GM18526 (cell line): Measurements from ENCODE around the gene OPA1.

Experiments used
- POLR2A ChIP-seq: IDR thresholded peaks from 3 replicates; pipeline ENCODE4 v1.6.1; 2011; ENCODE audit not compliant: insufficient read length; ENCODE audit errors: extremely low read depth

Gene OPA1

GRCh38 chr3:193592841-193593667, at the start of gene OPA1:
Gene OPA1, plus strand, starts transcription at chr3:193593208. Its CDS starts 170 bp downstream, at chr3:193593378.
- TF ChIP-seq POLR2A: peak; percentile 80

DNA sequence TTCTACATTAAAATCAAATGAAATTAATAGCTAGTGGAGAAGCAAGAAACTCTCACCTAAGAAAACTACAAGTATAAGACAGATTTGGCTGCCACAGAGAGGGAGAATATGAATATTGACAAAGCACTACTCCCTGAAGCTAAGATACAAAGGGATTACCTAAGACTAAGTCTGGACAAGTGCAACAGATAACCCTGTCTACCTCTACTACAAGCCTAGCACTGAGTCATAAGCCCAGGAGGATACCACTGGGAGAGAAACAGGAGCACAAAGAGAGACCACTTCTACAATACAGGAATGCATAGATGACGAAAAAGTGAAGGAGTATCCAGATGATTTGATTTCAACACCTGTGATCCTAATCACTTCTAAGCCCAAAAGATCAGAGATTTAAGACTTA, 48.7 kb upstream of the OPA1 start:
- no peak for TF ChIP-seq POLR2A

GRCh38 chr3:193545304-193545703, 47.7 kb upstream of the OPA1 start:
- TF ChIP-seq POLR2A: no peak

DNA sequence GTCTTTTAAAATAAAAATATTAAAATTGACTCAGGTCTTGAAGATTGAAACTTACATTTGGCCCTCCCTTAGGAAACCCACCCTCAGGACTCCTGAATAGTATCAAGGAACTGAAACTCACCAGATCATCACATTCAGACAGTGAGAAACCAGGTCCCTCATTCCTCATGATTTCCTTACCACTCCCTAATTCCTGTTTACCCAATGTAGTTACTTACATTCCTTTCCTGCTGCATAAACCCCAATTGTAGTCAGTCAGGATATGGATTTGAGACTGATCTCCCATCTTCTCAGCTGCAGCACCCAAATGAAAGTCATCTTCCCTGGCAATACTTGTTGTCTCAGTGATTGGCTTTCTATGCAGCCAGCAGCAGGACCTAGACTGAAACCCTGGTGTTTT, 46.9 kb upstream of the OPA1 start:
- TF ChIP-seq POLR2A: no peak

- no peak for TF ChIP-seq POLR2A
These were observed 44.6 kb upstream of the OPA1 start for GRCh38 chr3:193548406-193548805.

- TF ChIP-seq POLR2A: no peak
These were observed 40.1 kb upstream of the OPA1 start for GRCh38 chr3:193552923-193553322.

GRCh38 chr3:193553586-193553985, 39.4 kb upstream of the OPA1 start:
- TF ChIP-seq POLR2A: no peak

GRCh38 chr3:193554811-193555210, 38.2 kb upstream of the OPA1 start, which contains the start of gene ATP13A4:
Gene ATP13A4, minus strand, starts transcription at chr3:193554895. Its CDS starts 96 bp downstream, at chr3:193554799.
- no peak for TF ChIP-seq POLR2A

- TF ChIP-seq POLR2A: no peak
These were observed 36.2 kb upstream of the OPA1 start for GRCh38 chr3:193556841-193557240.

DNA sequence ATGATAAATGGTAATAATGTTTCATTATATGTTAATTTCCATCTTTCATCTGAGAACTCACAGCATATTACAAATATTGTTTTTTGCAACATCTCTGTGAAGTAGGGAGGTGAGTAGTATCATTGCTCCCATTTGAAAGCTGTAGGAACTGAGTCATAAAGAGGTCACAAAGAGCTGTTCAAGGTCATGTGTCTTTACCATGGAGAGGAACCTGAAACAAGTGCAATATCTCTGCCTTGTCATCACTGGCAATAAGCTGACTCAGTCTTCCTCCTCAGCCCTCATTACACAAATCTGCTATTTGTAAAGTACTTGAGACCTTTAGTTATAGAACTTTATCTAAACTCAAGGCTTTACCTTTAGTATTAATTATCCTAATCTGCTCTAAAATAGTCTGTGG, 33.9 kb upstream of the OPA1 start:
- no peak for TF ChIP-seq POLR2A

DNA sequence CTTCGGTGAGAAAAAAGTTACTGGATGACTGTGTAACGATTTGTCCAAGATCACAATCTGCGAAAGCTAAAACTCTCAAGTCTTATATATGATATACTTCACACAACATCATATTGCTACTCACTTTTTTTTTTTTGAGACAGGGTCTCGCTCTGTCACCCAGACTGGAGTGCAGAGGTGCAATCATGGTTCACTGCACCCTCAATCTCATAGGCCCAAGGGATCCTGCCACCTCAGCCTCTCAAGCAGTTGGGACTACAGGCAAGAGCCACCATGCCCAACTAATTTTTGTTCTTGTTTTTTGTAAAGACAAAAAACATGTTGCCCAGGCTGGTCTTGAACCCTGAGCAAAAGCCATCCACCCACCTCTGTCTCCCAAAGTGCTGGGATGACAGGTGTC, 32.9 kb upstream of the OPA1 start:
- no peak for TF ChIP-seq POLR2A

GRCh38 chr3:193560870-193561269, 32.1 kb upstream of the OPA1 start:
- TF ChIP-seq POLR2A: no peak

DNA sequence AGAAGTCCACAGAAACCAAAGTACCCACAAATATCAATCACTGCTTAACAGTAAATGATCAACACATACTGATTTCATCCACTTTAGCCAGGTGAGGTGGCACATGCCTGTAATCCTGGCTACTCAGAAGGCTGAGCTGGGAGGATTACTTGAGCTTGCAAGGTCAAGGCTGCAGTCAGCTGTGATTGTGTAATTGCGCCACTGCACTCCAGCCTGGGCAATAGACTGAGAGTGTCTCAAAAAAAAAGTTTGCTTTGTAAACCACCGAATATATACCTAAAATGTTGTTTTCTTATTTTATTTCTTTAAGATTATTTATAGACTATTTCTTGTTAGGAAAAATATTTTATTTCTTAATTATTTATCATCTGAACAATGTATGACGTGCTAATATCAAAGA, 29.6 kb upstream of the OPA1 start:
- no peak for TF ChIP-seq POLR2A

- TF ChIP-seq POLR2A: no peak
These were observed 29.0 kb upstream of the OPA1 start for GRCh38 chr3:193564012-193564411.

GRCh38 chr3:193569119-193569518, 23.9 kb upstream of the OPA1 start:
- no peak for TF ChIP-seq POLR2A

GRCh38 chr3:193572426-193572908, 20.5 kb upstream of the OPA1 start:
- TF ChIP-seq POLR2A: no peak
